A549 (cell line): ENCODE results near the gene DNAH17.

Experiments
- EHMT2 ChIP-seq: fragments of 200-600 bp; sonication (generic); IDR thresholded peaks from 2 replicates; pipeline ENCODE4 v1.6.1; 2016; ENCODE audit warnings: antibody characterized with exemption, low read depth, mild to moderate bottlenecking, moderate library complexity
- EP300 ChIP-seq, 2 experiments: fragments of >200 bp; sonication (Bioruptor Twin); formaldehyde crosslinking; IDR thresholded peaks; 2 replicates in 1 of 2; 3 replicates in 1 of 2; pipeline ENCODE4 v1.6.1; 2016 to 2017
- FOSB ChIP-seq: fragments of 250-450 bp; sonication (Bioruptor Pico); IDR thresholded peaks from 2 replicates; pipeline ENCODE4 v1.5.0; 2020; ENCODE audit warnings: mild to moderate bottlenecking, moderate library complexity
- FOXS1 ChIP-seq: fragments of 250-450 bp; sonication (Bioruptor Pico); IDR thresholded peaks from 2 replicates; pipeline ENCODE4 v1.5.0; 2020; ENCODE audit warnings: mild to moderate bottlenecking, moderate library complexity
- KDM1A ChIP-seq: fragments of 200-600 bp; sonication (generic); IDR thresholded peaks from 2 replicates; pipeline ENCODE4 v1.6.1; 2016; ENCODE audit warnings: low read depth, mild to moderate bottlenecking
- MAFK ChIP-seq: fragments of 450-650 bp; IDR thresholded peaks from 2 replicates; pipeline ENCODE4 v1.6.1; 2014; ENCODE audit not compliant: partially characterized antibody
- POLR2A ChIP-seq: IDR thresholded peaks from 2 replicates; pipeline ENCODE4 v1.6.1; 2012; ENCODE audit warnings: mild to moderate bottlenecking, low read length
- RAD21 ChIP-seq, 2 experiments: fragments of >200 bp in 1 of 2; sonication (Bioruptor Twin) in 1 of 2; formaldehyde crosslinking in 1 of 2; IDR thresholded peaks in 1 of 2; conservative IDR thresholded peaks in 1 of 2; 2 replicates in 1 of 2; 3 replicates in 1 of 2; pipeline ENCODE4 v1.6.1; 2012 to 2018; ENCODE audit warnings: inconsistent platforms in 1 of 2
- SMC3 ChIP-seq: fragments of >200 bp; sonication (Bioruptor Twin); formaldehyde crosslinking; IDR thresholded peaks from 3 replicates; pipeline ENCODE4 v1.6.1; 2018; ENCODE audit warnings: inconsistent platforms
- USF2 ChIP-seq: fragments of 450-650 bp; IDR thresholded peaks from 2 replicates; pipeline ENCODE4 v1.6.1; 2014; ENCODE audit warnings: antibody characterized with exemption
- ZFP36 ChIP-seq: fragments of 450-650 bp; IDR thresholded peaks from 2 replicates; pipeline ENCODE4 v1.6.1; 2014; ENCODE audit warnings: borderline replicate concordance; ENCODE audit not compliant: partially characterized antibody
- TF ChIP-seq, protein P1 (sequence below): fragments of >200 bp; sonication (Bioruptor Twin); formaldehyde crosslinking; IDR thresholded peaks from 3 replicates; pipeline ENCODE4 v1.5.1; 2016

DNA sequence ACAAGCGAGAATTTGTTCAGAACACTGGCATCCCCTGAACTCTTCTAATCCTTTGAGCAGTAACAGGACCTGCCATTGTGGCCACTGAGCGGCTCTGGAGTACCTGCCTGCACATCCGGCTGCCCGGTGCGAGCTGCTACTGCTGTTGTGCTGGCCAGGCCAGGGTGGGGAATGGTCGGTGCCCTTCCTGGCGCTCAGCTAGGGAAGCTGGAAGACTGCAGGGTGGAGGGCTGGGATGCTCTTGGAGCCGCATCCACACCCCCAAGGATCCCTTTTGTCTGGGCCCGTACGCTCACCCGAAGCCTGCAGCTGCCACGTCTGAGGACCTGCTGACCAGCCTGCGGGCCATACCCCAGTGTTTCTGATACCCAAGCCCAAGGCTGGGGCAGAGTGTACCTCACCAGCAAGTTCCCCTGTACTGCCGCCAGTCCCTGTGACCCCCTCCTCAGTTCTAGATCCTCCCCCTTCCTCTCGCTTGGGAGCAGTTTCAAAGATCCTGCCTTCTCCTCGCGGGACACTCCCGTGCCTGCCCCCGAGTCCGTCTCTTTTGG is 149.1 kb downstream of the DNAH17 start:
- TF ChIP-seq, protein P1, sequence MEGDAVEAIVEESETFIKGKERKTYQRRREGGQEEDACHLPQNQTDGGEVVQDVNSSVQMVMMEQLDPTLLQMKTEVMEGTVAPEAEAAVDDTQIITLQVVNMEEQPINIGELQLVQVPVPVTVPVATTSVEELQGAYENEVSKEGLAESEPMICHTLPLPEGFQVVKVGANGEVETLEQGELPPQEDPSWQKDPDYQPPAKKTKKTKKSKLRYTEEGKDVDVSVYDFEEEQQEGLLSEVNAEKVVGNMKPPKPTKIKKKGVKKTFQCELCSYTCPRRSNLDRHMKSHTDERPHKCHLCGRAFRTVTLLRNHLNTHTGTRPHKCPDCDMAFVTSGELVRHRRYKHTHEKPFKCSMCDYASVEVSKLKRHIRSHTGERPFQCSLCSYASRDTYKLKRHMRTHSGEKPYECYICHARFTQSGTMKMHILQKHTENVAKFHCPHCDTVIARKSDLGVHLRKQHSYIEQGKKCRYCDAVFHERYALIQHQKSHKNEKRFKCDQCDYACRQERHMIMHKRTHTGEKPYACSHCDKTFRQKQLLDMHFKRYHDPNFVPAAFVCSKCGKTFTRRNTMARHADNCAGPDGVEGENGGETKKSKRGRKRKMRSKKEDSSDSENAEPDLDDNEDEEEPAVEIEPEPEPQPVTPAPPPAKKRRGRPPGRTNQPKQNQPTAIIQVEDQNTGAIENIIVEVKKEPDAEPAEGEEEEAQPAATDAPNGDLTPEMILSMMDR = no peak
- TF ChIP-seq EHMT2 (no peak), KDM1A (no peak), FOSB (no peak), SMC3 (no peak), ZFP36 (no peak), EP300 (IDR thresholded peaks at IDR 0.05) (no peak), MAFK (no peak), POLR2A (no peak), FOXS1 (no peak), RAD21 (conservative IDR thresholded peaks at IDR 0.05 in 1 of 2, IDR thresholded peaks at IDR 0.05 in 1 of 2) (no peak), USF2 (no peak)
